NCI-H226 (cell line): Measurements from ENCODE around the gene AFF4.
"Not testable (repeated sequence)": the region's sequence is repeated elsewhere in the genome, so short reads cannot be mapped to it uniquely, and the experiment has no call there.

Source experiments
- DNase-seq: peaks from one replicate; pipeline ENCODE4 v3.0.0-alpha.2; 2015

AFF4 gene

GRCh38 chr5:132887283-132887682, 76.2 kb downstream of the AFF4 start:
- no peak for DNase-seq

GRCh38 chr5:132886064-132886823, 77.2 kb downstream of the AFF4 start:
- no peak for DNase-seq

- no peak for DNase-seq
Measured at GRCh38 chr5:132884548-132884947, 78.9 kb downstream of the AFF4 start.

GRCh38 chr5:132883261-132883834, 80.1 kb downstream of the AFF4 start:
- peak; percentile 2 for DNase-seq

- no peak for DNase-seq
Measured at GRCh38 chr5:132877938-132878337, 85.5 kb downstream of the AFF4 start.

DNA sequence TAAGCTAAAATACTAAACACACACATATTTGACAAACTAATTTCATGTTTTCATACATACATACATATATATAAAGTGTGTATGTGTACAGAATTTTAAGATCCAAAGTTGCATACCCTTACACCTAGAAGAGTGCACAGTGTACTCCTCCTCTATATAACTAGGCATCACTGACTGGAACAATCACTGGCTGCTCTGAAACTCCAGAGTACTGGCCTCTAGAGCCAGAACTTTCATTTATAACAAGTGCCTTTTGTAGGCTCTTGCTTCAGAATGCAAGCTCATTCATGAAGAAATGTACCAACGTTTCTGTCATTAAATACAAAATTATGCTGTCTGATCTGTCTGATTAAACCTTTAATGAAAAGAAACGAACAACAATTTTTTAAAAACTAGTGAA, 86.0 kb downstream of the AFF4 start:
- no peak for DNase-seq

DNA sequence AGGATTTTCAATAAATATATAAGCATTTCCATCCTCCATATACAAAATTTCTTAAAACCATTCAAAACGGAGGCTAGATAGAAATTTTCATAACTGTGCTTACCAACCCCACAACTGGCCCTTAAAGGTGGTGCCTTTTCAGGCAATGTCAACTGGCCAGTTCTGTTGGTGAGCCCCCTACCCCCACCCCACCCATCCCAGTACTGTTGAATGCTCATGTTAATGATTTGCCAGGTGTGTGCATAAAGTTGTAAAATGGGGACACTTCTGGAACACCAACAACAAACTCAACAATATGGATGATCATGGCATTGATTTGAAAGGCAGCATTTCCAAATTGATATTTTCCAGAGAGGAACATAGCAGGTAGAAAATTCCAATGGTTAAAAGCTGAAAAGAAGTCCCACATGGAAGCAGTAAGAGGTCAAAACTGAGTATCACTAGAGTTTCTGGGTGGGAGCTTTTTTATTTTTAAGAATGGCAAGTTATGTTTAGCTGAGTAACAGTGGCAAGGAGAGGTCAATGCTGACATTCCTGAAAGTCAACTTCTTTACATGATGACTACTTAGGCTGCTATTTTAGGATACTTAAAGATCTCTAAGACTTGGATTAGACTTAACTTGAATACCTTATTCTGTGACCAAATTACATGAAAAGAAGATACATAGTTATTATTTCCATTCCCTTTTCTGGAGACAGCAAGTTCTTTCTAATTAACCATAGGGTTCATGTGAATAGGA, 87.2 kb downstream of the AFF4 start:
- no peak for DNase-seq

DNA sequence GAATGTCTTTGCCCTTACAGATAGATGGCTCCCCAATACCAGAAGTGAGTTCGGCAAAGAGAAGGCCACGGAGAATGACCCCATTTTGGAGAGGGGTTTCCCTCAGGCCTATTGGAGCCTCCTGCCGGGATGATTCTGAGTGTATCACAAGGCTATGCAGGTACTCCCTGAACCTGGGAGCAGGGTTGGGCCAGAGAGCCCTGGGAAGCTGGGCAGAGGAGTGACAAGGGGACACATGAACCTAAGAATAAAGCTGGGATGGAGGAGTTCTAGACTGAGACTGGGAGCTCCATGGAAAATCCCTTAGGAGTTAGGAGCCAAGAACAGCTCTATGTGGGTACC, 89.5 kb downstream of the AFF4 start:
- no peak for DNase-seq

- peak; percentile 32 for DNase-seq
Measured at GRCh38 chr5:132873119-132873929, 90.1 kb downstream of the AFF4 start, which contains the start of gene LEAP2. Gene LEAP2, plus strand, starts transcription at chr5:132873668. Its CDS starts 27 bp downstream, at chr5:132873695.

DNA sequence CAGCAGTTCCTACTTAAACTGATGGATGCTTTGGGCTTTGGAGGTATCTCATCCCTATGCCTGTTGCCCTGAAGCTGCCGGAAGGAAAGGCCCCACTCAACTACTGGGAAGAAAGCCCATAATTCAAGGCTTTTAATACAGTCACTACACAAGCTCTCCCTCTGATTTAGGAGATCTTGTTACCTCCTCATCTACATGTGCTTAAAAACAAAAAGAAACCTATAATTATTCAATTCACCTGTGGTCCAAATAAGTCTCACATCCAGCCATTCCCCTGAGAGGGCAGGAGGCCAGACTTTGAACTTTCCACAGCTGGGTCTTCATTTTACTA, 90.7 kb downstream of the AFF4 start:
- no peak for DNase-seq

DNA sequence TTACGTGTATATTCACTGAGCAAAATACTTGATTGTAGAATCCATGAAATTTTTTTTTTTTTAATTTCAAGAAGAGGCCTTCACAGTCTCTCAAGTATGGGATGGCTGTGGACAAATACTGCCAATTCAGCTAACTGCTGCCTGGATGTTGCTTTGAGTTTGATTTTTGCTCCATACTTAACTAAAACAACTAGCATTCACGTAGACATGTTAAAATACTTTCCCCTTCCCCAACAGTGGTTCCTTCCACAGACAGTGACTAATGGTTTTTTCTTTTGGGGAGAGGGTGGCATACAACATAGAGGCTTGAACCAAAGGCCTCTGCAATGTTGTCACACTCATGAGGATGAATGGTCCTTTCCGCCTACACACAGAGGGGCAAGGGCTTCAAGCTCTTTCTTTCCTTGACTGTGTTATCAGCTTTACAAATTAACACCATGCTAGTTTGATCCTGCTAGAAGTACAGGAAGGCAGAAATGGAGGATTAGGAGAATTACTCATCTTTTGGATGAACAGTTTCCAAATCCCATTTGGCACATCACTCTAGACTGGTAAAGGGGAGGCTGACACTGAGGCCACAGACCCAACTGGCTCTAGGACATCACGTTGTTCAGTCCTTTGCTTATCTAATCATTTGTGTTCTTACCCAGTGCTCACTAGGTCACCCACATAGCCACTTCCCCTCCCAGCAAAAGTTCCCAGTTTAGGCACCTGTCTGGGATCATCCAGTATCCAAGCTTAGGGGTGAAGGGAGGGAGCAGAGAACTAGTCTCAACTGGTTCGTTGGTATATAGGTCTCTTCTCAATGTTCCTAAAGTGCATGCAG, 91.8 kb downstream of the AFF4 start:
- no peak for DNase-seq

DNA sequence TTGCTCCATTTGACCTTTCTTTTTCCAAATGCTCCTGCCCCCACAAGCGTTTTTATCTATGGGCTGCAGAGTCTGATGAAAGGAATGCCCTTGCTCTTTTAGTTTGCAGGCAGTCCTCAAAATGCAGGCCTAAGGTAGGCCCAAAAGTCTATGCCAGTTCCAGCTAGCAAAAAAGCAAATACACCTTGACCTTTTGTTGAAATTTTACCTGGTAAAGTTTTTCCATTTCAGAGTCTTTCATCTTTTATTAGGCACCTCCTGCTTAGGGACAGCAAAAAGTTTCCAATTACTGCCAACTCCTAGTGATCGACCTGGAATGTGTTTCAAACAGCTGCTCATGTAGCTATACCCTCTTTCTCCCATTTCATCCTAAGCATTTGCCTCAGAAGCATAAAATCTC, 92.6 kb downstream of the AFF4 start:
- no peak for DNase-seq

DNA sequence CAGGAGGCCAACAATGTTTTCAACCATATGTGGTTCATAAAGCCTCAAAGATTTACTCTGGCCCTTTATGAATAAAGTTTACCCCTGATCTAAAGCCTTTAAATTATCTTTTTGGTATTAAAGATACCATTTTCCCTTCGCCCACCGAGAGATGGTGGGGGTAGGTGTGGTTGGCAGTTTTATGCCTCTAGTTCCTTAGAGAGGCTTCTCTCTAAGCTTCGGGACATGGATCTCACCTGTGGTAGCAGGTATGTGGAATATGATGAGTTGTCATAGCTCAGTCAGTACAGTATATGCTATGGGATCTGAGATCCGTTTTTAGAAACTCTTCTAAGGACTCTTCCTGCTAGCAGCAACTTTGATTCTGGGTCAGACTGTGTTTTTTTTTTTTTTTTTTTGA, 94.7 kb downstream of the AFF4 start:
- DNase-seq = no peak

DNA sequence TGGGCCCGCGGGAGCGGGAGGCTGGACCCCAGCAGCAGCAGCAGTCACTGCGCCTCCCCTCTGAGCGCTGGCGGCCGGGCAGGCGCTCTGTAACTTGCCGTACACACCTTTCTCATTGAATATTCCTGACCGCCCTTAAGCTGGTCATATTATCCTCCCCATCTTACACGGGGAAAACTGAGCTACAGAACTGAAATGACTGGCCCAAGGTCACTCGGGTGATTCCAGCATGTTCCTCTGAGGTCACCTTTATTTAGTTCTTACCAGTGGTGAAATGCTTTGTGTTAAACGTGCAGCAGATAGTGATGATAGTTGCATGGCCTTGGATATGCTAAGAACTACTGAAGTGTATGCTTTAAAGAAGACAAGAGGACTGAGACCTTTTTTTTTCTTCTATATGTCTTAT, 96.4 kb downstream of the AFF4 start:
- DNase-seq = no peak

DNA sequence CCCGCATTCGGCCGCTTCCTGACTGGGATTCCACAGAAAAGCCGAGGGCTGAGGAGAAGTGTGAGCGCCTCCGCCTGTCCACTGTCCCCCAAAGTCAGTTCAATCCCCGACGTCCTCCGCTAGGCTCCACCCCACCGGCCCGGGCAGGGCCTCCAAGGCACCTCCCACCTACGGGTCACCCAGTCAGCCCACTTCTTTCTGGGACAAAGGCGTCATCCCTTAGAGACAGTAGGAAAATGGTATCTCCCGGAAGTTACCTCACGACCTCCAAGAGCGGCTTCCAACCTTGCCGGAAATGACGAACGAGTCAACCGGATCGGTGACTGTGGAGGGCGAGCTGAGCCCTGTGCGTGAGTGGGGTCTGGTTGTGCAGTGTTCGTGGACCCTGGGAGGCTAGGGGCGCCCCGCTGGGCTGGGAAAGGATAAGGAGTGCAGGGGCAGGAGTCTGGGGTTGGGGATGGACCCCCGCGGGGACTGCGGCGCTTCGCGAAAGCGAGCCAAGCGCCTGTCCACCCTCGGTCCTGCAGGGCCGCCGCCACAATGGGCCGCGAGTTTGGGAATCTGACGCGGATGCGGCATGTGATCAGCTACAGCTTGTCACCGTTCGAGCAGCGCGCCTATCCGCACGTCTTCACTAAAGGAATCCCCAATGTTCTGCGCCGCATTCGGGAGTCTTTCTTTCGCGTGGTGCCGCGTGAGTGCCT, 96.9 kb downstream of the AFF4 start, which contains the start of the genes GDF9 and UQCRQ:
Gene GDF9 (minus strand): TSS at position 128 of the 704 bp plus-strand sequence. CDS start 1,936 bp downstream, outside the sequence.
Gene UQCRQ (plus strand): TSS at position 301 of the 704 bp plus-strand sequence. CDS start 240 bp downstream, at position 541.
- DNase-seq = peak; percentile 98

GRCh38 chr5:132865668-132866341, 97.6 kb downstream of the AFF4 start:
- DNase-seq = no peak

DNA sequence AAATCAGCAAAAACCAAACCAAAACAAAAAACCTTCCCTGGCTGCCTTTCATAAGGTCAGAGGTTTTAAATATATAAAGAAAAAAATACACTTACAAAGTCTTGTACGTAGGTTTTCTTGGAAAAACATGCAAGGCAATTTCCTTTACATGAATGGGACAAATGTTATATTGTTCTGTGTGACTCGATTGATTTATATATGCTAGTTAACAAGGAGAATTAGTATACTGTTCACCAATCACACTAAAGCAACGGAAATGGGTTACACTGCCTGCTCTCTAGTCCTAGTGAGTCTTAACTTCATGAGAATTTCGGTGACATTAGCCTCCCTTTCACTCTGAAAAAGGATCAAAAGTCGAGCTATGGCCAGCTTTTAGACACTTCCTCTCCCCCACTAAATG, 102.7 kb downstream of the AFF4 start:
- DNase-seq = no peak

GRCh38 chr5:132859889-132860437, 103.5 kb downstream of the AFF4 start:
- DNase-seq = no peak

DNA sequence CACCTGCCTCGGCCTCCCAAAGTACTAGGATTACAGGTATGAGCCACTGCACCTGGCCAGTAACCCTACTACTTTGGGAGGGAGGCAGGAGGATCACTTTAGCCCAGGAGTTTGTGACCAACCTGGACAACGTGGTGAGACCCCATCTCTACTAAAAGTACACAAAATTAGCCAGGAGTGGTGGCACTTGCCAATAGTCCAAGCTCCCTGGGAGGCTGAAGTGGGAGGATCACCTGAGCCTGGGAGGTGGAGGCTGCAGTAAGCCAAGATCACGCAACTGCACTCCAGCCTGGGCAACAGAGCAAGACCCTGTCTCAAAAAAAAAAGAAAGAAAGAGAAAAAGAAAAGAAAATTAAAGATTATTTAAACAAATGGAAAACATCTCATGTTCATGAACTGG, 107.4 kb downstream of the AFF4 start:
- no peak for DNase-seq

DNA sequence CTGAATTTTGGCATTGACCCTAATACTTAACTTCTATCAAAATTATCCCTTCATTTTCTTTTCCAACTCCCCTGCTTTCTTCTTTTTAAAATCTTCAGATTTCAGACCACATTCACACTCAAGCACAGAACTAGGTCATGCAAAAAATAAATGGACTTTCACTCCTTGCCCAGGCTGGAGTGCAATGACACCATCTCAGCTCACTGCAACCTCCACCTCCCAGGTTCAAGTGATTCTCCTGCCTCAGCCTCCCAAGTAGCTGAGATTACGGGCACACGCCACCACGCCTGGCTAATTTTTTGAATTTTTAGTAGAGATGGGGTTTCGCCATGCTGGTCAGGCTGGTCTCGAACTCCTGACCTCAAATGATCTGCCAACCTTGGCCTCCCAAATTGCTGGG, 108.4 kb downstream of the AFF4 start:
- DNase-seq = not testable (repeated sequence)

DNA sequence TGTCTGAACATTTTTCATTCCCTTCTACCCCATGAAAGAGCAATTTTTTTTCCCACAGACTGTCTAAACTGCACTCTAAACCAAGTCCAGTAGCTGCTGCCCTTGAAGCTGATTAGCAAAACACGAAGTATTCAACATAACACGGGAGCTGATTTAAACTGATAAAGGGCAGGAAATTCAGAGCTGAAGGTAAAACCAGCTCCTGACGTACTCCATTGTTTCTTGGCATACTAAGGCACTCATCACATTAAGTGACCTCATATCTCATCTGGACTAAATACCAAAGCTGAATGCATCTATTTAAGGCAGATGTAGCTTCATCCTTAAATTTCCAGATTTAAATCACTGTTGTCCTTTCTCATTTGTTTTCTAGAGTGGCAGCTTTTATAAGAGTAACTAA, 109.1 kb downstream of the AFF4 start:
- no peak for DNase-seq
